HG03039 (cell line): ENCODE measurements around the gene TMEM63C.

Experiments used
- ATAC-seq: cut with Tn5 transposase; IDR thresholded peaks from one replicate; pipeline ENCODE4 v1.9.1; 2021; ENCODE audit warnings: mild to moderate bottlenecking, moderate library complexity; ENCODE audit not compliant: unreplicated experiment

The TMEM63C gene, protein sequence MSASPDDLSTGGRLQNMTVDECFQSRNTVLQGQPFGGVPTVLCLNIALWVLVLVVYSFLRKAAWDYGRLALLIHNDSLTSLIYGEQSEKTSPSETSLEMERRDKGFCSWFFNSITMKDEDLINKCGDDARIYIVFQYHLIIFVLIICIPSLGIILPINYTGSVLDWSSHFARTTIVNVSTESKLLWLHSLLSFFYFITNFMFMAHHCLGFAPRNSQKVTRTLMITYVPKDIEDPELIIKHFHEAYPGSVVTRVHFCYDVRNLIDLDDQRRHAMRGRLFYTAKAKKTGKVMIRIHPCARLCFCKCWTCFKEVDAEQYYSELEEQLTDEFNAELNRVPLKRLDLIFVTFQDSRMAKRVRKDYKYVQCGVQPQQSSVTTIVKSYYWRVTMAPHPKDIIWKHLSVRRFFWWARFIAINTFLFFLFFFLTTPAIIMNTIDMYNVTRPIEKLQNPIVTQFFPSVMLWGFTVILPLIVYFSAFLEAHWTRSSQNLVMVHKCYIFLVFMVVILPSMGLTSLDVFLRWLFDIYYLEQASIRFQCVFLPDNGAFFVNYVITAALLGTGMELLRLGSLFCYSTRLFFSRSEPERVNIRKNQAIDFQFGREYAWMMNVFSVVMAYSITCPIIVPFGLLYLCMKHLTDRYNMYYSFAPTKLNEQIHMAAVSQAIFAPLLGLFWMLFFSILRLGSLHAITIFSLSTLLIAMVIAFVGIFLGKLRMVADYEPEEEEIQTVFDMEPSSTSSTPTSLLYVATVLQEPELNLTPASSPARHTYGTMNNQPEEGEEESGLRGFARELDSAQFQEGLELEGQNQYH

GRCh38 chr14:77181603-77182437, at the start of gene TMEM63C:
TMEM63C (plus strand) TSS chr14:77181798; CDS start chr14:77218814, 37,016 bp downstream.
- no peak for ATAC-seq

DNA sequence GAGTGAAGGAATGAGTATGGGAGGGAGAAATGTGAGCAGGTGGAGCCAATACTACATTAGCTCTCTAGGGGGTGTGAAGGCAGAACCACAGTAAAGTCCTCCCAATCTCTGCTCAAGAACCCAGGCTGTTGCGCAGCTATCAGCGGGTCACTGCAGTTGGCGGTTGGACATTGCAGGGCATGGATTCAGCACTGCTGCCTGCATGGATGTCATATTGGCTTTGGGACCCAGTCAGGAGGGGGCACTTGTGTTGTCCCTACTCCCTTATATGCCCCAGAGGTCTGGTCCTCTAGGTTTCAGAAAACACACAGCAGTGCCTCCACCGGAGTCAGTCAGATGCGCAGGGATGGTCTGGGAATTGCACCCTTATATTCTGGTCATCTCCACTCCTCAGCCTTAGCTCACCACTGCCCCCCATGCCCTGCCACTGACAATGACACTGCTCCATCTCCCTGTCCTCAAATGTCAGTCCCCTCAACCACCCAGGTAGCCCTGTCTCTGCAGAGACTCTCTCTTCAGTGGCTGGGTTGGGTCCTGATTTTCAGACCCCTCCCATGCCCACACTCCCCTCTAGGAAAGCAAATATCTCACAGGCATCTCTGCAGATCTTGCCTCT, 49.6 kb upstream of the TMEM63C start:
- ATAC-seq, result no peak

DNA sequence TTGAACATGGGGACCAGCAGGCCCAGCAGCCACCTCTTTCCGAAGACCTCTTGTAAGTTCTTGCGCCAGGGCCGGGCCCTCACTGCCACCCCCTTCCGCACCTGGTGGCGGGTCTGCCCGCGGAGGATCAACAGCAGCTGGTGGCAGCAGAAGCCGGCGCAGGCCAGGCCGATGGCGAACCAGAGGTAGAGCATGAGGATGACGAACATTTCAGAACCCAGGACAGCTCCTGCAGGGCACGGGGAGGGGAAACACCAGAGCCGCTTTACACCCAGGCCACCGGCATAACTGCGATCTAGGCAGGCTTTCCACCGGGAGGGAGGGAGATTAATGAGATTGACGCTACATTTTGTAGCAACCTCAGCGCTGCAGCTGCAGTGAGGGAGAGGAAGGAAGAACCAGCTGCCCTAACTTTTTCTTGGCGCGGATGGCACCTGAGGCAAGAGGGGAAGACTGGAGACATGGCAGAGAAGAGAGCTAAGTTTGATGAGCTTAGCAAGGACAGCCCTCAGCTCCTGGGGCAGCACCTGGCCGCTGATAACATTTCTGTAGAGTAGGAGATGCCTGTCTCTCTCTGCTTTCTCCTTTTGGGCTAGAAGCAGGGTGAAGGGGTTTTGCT, 47.8 kb upstream of the TMEM63C start:
- no peak for ATAC-seq

DNA sequence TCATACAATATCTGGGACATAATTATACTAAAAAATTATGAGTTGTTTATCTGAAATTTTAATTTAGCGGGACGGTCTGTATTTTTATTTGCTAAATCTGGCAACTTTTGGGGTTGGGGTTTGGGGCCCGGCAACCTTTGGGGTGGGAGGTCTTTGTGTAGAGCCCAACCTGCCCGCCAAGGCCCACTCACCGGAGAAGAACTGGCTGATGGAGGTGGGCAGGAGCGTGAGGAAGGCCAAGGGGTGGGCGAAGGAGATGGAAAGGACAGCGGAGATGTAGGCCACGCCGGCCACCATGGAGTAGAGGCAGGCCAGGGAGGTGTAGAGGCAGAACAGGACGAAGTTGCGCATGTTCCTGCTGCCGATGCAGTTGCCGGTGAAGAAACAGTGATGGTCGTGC, 42.6 kb upstream of the TMEM63C start:
- no peak for ATAC-seq

DNA sequence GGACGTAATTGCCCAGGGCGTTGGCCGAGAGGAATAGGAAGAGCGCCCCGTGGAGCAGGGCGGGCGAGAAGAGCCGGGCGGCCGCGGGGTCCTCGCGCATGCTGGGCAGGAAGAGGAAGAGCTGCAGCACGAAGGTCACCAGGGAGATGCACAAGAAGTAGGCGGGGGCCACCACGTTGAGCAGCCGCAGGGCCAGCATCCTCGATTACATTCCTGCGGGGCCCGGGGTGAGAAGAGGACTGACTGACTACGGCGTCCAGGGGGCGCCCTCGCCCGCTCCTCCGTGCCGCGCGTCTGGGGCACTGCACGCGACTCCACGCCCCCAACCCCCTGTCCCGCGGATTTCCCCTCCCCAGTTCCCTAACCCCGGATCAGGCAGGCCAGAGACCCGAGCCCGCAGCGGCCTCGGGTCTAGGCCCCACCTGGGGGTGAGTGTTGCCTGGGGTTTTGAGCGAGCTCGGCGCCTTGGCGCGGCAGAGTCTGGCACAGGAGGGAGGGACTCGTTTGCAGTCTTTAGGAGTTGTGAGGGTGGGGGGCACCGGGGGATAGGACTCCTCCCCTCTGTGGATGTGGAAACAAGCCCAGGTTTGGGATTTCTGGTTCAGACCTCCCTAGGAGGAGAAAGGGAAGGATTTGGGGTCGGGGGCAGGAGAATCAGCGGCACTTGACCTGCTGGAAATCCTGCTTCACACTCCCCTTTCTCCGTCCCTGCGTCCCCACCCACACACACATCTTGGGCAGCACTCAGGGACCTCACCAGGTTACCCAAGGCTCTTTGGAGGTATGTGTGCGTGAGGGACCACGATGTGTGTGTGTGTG, 41.8 kb upstream of the TMEM63C start:
- ATAC-seq, result no peak

GRCh38 chr14:77140359-77141213, 41.0 kb upstream of the TMEM63C start:
- ATAC-seq, result no peak

DNA sequence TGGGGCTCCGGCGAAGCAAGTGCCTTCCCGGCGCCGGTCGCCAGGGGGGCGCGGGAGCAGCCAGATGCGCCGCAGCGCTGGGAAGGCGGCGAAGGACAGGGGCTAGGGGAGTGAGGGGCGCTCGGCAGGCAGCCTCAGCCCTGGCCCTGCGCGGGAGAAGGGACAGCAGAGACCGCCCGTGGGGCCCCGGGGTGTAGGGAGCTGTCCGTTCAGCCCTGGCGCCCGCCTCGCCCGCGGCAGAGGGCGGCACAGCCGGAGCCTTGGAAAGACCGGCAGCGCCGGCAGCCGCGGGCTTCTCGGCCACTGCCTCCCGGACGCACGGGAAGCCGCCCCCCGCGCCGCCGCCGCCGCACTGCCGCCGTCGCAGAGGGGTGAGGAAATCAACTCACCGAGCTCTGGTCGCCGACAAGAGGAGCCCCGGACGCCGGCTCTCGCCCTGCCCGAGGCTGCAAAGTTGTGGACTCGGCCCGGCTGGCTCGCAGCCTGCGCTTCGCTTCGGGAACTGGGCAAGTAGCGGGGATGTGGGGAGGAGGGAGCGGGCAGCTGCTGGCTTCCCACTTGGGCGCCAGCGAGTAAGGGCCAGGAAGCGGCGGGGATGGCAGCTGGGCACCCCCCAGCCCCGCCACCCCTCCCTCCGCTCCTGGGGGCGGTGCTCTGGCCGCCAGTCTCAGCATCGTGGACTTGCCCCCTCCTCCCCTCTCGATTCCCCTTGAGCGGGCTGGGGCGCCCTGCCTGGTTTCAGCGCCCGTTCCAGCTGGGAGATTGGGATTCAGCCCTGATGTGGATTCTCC, 40.2 kb upstream of the TMEM63C start, which contains the start of gene ZDHHC22:
Gene ZDHHC22, minus strand, starts transcription at position 578 of the 791 bp plus-strand sequence. CDS start 2,053 bp downstream, outside the sequence.
- ATAC-seq, result no peak

GRCh38 chr14:77142005-77142800, 39.4 kb upstream of the TMEM63C start:
- ATAC-seq, result no peak

- ATAC-seq, result no peak
Measured at GRCh38 chr14:77143071-77143470, 38.5 kb upstream of the TMEM63C start.

DNA sequence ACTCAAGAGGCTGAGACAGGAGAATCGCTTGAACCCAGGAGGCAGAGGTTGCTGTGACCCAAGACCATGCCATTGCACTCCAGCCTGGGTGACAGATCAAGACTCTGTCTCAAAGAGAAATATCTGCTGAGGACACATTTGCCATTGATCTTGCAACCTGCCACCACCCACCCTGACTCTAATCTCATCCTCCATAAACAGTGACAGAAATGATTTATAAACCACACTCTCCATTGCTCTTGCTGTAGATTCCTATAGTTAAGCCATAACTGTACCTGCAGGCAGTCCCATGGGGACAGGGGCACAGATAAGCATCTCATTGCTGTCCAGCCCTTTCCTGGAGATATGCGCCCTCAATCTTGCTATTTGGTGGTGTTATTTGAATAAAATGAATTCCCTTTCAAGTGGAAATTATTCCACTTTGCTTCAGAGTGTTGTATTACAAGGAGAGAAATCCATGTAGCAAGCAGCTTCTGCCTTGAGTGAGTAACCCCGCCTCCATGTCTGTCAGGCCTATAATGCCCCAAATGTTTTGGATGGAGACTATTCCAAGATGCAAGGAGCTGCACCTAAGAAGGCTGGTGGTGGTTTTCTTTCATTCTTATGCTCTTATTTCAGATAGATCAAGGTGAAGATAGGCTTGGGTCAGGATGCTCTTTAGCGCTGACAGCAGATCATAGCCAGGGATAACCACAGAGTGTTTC, 37.0 kb upstream of the TMEM63C start:
- no peak for ATAC-seq

DNA sequence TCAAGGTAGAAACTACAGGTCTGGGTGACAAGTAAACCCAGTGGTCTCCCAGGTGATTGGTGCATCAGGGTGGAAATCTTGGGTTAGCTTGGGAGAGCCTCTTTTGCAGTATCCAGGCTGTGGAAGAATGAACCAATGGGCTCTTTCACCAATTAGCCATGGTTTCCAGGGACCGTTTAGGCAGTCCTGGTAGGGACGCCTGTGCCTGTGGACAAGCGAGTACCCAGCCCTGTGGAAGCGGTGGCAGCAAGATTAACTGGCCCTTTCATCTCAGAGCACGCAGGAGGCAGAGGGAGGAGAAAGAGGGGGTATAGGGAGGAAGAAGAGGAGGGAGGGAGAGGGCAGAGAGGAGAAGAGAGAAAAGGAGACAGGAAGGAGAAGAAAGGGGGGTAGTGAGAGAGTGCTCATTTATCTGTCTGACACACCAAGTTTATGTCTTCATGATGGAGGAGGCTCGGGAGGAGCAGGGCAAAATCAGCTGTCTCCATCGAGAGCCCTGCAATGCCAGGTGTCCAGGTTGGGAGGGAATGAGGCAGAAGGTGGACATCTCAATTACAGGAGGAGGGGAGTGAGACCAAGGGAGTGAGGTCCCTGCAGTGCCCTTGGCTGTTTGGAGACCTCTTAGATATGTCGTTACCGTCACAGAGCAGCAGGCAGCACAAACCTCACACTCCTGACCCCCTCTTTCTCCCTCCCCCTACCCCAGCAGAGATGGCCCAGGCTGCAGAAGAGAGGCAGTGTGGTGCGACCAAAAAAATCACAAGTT, 35.4 kb upstream of the TMEM63C start:
- ATAC-seq, result no peak

DNA sequence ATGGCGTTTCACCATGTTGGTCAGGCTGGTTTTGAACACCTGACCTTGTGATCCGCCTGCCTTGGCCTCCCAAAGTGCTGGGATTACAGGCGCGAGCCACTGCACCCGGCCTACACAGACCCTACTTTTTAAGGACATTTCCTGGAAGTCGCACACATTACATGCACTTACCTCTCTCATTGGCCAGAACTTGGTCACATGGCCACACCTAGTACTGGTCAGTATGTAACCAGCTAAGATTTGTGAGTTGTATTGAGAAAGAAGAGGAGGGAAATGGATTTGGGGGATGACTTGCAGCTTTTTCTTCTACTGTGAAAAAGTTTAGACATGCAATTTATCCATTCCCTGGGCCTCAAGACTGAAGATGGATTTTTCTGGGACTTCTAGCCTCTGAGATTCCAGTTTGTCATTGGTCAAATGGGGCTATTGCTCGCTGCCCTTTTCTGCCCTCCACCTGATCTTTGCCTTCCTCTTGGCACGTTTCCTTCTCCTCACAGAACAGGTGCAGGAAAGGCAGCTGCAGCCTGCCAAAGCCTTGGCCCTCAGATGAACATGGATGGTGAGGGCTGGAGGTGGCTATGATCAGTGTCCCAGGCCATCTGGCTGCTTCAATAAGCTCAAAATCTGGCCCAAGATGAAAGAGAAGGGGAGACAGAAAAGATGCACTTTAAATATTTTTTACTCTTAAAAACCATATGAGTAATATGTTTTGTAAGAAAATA, 32.9 kb upstream of the TMEM63C start:
- ATAC-seq, result no peak

DNA sequence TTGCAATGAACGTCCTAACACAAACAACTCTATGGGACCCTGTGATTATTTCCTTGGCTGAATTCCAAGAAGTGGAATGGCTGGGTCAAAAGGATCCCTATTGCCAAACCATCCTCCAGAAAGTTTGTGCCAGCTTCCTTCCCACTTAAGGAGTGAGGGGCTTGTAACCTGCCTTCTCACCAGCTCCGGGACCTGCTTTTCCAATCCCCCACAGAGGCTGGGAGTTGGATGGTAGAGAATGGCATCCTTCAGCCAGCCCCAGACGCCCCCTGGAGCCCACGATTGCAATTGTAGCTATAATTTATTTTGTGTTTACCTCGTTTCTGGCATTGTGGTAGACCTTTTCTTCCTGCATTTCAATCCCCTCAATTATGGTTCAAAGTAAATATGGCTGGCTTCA, 30.4 kb upstream of the TMEM63C start:
- ATAC-seq, result no peak

GRCh38 chr14:77151918-77152588, 29.5 kb upstream of the TMEM63C start:
- no peak for ATAC-seq
